K562 (cell line): Measurements from ENCODE around the gene RBM28.

Source experiments
- ATF1 ChIP-seq, 2 experiments: fragments of 450-650 bp in 1 of 2; IDR thresholded peaks; 2 replicates each; pipeline ENCODE4 v1.6.1; 2016; ENCODE audit warnings: missing compliant biosample characterization in 1 of 2, missing genetic modification characterization in 1 of 2
- CEBPG ChIP-seq, 3 experiments: fragments of 200-800 bp in 1 of 3; sonication (Bioruptor generic) in 1 of 3; sonication (generic) in 1 of 3; formaldehyde crosslinking in 1 of 3; IDR thresholded peaks in 2 of 3; conservative IDR thresholded peaks in 1 of 3; 2 replicates each; pipeline versions ENCODE4 v1.6.1 to v1.8.0; 2016 to 2022; ENCODE audit warnings: missing compliant biosample characterization in 2 of 3, missing genetic modification characterization in 2 of 3, mild to moderate bottlenecking in 1 of 3, missing genetic modification reagents in 1 of 3
- CHD1 ChIP-seq: fragments of 200-600 bp; sonication (generic); IDR thresholded peaks from one replicate; pipeline ENCODE4 v1.6.1; 2012; ENCODE audit warnings: mild to moderate bottlenecking, moderate library complexity, low read length, inconsistent platforms
- GTF2A2 ChIP-seq: IDR thresholded peaks from 2 replicates; pipeline ENCODE4 v1.6.1; 2016; ENCODE audit warnings: mild to moderate bottlenecking, missing genetic modification characterization, missing compliant biosample characterization
- MYBL2 ChIP-seq, 2 experiments: fragments of 450-650 bp in 1 of 2; sonication (generic) in 1 of 2; formaldehyde crosslinking in 1 of 2; IDR thresholded peaks; 2 replicates each; pipeline versions ENCODE4 v1.6.1 to v1.8.1; 2017 to 2022; ENCODE audit warnings: borderline replicate concordance in 1 of 2, inconsistent platforms in 1 of 2, low read depth in 1 of 2, mild to moderate bottlenecking in 1 of 2, missing genetic modification reagents in 1 of 2, moderate library complexity in 1 of 2
- POLR2AphosphoS5 ChIP-seq: IDR thresholded peaks from 2 replicates; pipeline ENCODE4 v1.6.1; 2011; ENCODE audit warnings: mild to moderate bottlenecking, low read depth, low read length, moderate library complexity; ENCODE audit not compliant: control insufficient read depth, insufficient read depth
- YY1 ChIP-seq, 3 experiments: IDR thresholded peaks; 2 replicates each; pipeline ENCODE4 v1.6.1; 2011; ENCODE audit warnings: low read length in 2 of 3, mild to moderate bottlenecking in 2 of 3, moderate library complexity in 2 of 3, borderline replicate concordance in 1 of 3, control low read depth in 1 of 3, low read depth in 1 of 3; ENCODE audit not compliant: insufficient read depth in 3 of 3, insufficient replicate concordance in 2 of 3, control insufficient read depth in 1 of 3, insufficient read length in 1 of 3; ENCODE audit errors: extremely low read depth in 1 of 3
- ZFX ChIP-seq: sonication (generic); formaldehyde crosslinking; IDR thresholded peaks from 2 replicates; pipeline ENCODE4 v1.8.0; 2022; ENCODE audit warnings: mild to moderate bottlenecking, missing genetic modification reagents, moderate library complexity
- ZNF75A ChIP-seq: fragments of 450-650 bp; formaldehyde crosslinking; IDR thresholded peaks from 2 replicates; pipeline ENCODE4 v1.4.0; 2020; ENCODE audit warnings: mild to moderate bottlenecking
- TF ChIP-seq, protein P1 (sequence below), 3 experiments: IDR thresholded peaks in 2 of 3; conservative IDR thresholded peaks in 1 of 3; 2 replicates each; pipeline ENCODE4 v1.5.1; 2011 to 2012; ENCODE audit warnings: low read length in 3 of 3, mild to moderate bottlenecking in 3 of 3, control low read depth in 2 of 3, improper control_type of control experiment in 1 of 3, inconsistent platforms in 1 of 3, low read depth in 1 of 3, mixed read lengths in 1 of 3, moderate library complexity in 1 of 3; ENCODE audit not compliant: insufficient read depth in 2 of 3
- TF ChIP-seq, protein P2 (sequence below): sonication (generic); formaldehyde crosslinking; IDR thresholded peaks from 2 replicates; pipeline ENCODE4 v1.5.0; 2020; ENCODE audit warnings: missing genetic modification reagents

DNA sequence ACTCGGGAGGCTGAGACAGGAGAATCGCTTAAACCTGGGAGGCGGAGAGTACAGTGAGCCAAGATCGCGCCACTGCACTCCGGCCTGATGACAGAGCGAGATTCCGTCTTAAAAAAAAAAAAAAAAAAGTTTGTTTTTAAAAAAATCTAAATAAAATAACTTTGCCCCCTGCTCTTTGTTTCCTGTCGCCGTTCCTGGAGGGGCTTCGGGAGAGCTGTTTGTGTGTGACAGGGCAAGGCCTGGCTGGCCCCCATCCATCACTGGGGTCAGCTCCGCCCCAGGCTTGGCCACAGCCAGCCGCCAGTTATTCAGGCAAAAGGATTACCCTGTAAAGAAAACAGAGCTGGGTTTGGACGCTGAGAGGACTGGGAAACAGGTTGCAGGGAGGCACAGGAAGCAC lies 86.2 kb downstream of the RBM28 start:
- no peak for TF ChIP-seq ZFX (CRISPR knock-in tag)
- no peak for TF ChIP-seq GTF2A2 (tag)
- TF ChIP-seq ATF1 (CRISPR knock-in tag; IDR thresholded peaks at IDR 0.05), result no peak
- no peak for TF ChIP-seq ATF1 (tag; IDR thresholded peaks at IDR 0.05)
- TF ChIP-seq CHD1, result no peak
- TF ChIP-seq, protein P1, sequence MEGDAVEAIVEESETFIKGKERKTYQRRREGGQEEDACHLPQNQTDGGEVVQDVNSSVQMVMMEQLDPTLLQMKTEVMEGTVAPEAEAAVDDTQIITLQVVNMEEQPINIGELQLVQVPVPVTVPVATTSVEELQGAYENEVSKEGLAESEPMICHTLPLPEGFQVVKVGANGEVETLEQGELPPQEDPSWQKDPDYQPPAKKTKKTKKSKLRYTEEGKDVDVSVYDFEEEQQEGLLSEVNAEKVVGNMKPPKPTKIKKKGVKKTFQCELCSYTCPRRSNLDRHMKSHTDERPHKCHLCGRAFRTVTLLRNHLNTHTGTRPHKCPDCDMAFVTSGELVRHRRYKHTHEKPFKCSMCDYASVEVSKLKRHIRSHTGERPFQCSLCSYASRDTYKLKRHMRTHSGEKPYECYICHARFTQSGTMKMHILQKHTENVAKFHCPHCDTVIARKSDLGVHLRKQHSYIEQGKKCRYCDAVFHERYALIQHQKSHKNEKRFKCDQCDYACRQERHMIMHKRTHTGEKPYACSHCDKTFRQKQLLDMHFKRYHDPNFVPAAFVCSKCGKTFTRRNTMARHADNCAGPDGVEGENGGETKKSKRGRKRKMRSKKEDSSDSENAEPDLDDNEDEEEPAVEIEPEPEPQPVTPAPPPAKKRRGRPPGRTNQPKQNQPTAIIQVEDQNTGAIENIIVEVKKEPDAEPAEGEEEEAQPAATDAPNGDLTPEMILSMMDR (IDR thresholded peaks at IDR 0.05 in 2 of 3, conservative IDR thresholded peaks at IDR 0.05 in 1 of 3; ENCODE audit: insufficient read depth in 2 of 3, low read depth in 1 of 3, low read length in 3 of 3), result no peak
- TF ChIP-seq CEBPG (CRISPR knock-in tag; IDR thresholded peaks at IDR 0.05), result no peak
- no peak for TF ChIP-seq CEBPG (tag; conservative IDR thresholded peaks at IDR 0.05 in 1 of 2, IDR thresholded peaks at IDR 0.05 in 1 of 2)
- TF ChIP-seq, protein P2, sequence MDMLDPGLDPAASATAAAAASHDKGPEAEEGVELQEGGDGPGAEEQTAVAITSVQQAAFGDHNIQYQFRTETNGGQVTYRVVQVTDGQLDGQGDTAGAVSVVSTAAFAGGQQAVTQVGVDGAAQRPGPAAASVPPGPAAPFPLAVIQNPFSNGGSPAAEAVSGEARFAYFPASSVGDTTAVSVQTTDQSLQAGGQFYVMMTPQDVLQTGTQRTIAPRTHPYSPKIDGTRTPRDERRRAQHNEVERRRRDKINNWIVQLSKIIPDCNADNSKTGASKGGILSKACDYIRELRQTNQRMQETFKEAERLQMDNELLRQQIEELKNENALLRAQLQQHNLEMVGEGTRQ (CRISPR knock-in tag), result no peak
- no peak for TF ChIP-seq YY1 (IDR thresholded peaks at IDR 0.05; ENCODE audit: borderline replicate concordance in 1 of 3, control insufficient read depth in 1 of 3, extremely low read depth in 1 of 3, insufficient read depth in 3 of 3, insufficient read length in 1 of 3, insufficient replicate concordance in 2 of 3, low read depth in 1 of 3, low read length in 2 of 3)
- TF ChIP-seq MYBL2 (IDR thresholded peaks at IDR 0.05; ENCODE audit: low read depth), result no peak
- TF ChIP-seq MYBL2 (CRISPR knock-in tag; IDR thresholded peaks at IDR 0.05; ENCODE audit: borderline replicate concordance), result no peak
- no peak for TF ChIP-seq POLR2AphosphoS5
- no peak for TF ChIP-seq ZNF75A (CRISPR knock-in tag)
